HEK293 (cell line): ENCODE data around the gene TMC3.

Experiments
- CTCF ChIA-PET: fragments of 350-600 bp; formaldehyde crosslinking; extraction: SDS; loops from one replicate; lab custom pipeline; 2021; ENCODE audit warnings: antibody characterized with exemption; lab: Yijun Ruan, JAX
- POLR2A ChIA-PET: fragments of 300-600 bp; formaldehyde crosslinking; extraction: SDS; loops from one replicate; lab custom pipeline; 2020; ENCODE audit warnings: antibody characterized with exemption, inconsistent platforms; lab: Yijun Ruan, JAX
- H3K27ac ChIP-seq: fragments of 200-500 bp; sonication (Bioruptor generic); 2 replicates; pipeline ENCODE4 v1.5.1; 2014; ENCODE audit warnings: low read depth, low read length, control low read depth, inconsistent platforms; ENCODE audit errors: extremely low read depth
- H3K36me3 ChIP-seq, 2 experiments: fragments of 200-500 bp in 1 of 2; sonication (Bioruptor generic) in 1 of 2; 1 replicate in 1 of 2; 2 replicates in 1 of 2; pipeline ENCODE4 v1.5.1; 2014 to 2017; ENCODE audit warnings: inconsistent platforms in 2 of 2, low read length in 2 of 2; ENCODE audit not compliant: control insufficient read depth in 2 of 2, insufficient read depth in 1 of 2
- H3K4me1 ChIP-seq: fragments of 200-500 bp; sonication (Bioruptor generic); 2 replicates; pipeline ENCODE4 v1.5.1; 2014; ENCODE audit warnings: mild to moderate bottlenecking, low read length, inconsistent platforms; ENCODE audit not compliant: control insufficient read depth, insufficient read depth
- H3K4me3 ChIP-seq: 2 replicates; pipeline ENCODE4 v1.5.1; 2011; ENCODE audit warnings: low read depth, mild to moderate bottlenecking, control low read depth, low read length, moderate library complexity
- H3K9me3 ChIP-seq: fragments of 200-500 bp; sonication (Bioruptor generic); 2 replicates; pipeline ENCODE4 v1.5.1; 2014; ENCODE audit warnings: low read depth, low read length, inconsistent platforms; ENCODE audit not compliant: control insufficient read depth, insufficient read depth
- GFI1B ChIP-seq: fragments of 450-650 bp; formaldehyde crosslinking; IDR thresholded peaks from 2 replicates; pipeline ENCODE4 v1.5.1; 2016; ENCODE audit warnings: missing biosample characterization, missing genetic modification characterization
- GLI2 ChIP-seq: fragments of 450-650 bp; formaldehyde crosslinking; IDR thresholded peaks from 2 replicates; pipeline ENCODE4; 2017; ENCODE audit warnings: missing biosample characterization, missing genetic modification characterization, low read depth, borderline replicate concordance
- HOXD13 ChIP-seq: sonication (generic); formaldehyde crosslinking; IDR thresholded peaks from 2 replicates; pipeline ENCODE4 v1.8.0; 2022; ENCODE audit warnings: missing genetic modification reagents, borderline replicate concordance
- IKZF3 ChIP-seq: fragments of 450-650 bp; IDR thresholded peaks from 2 replicates; pipeline ENCODE4 v1.5.0; 2018; ENCODE audit warnings: missing biosample characterization, mild to moderate bottlenecking, missing genetic modification characterization, moderate library complexity
- KLF8 ChIP-seq: fragments of 450-650 bp; formaldehyde crosslinking; IDR thresholded peaks from 2 replicates; pipeline ENCODE4 v1.5.1; 2016; ENCODE audit warnings: missing biosample characterization, missing genetic modification characterization
- SALL2 ChIP-seq: fragments of 450-650 bp; formaldehyde crosslinking; IDR thresholded peaks from 2 replicates; pipeline ENCODE4 v1.5.0; 2017; ENCODE audit warnings: missing biosample characterization, mild to moderate bottlenecking, missing genetic modification characterization, borderline replicate concordance
- SP7 ChIP-seq: fragments of 450-650 bp; formaldehyde crosslinking; IDR thresholded peaks from 2 replicates; pipeline ENCODE4 v1.5.1; 2016; ENCODE audit warnings: missing biosample characterization, missing genetic modification characterization
- TCF7L2 ChIP-seq: IDR thresholded peaks from 2 replicates; pipeline ENCODE4 v1.6.1; 2011; ENCODE audit warnings: low read depth, mild to moderate bottlenecking, inconsistent platforms, low read length, moderate library complexity, borderline replicate concordance
- ZBTB7A ChIP-seq: fragments of 450-650 bp; formaldehyde crosslinking; IDR thresholded peaks from 2 replicates; pipeline ENCODE4 v1.5.1; 2016; ENCODE audit warnings: low read depth, missing biosample characterization, missing genetic modification characterization
- ZBTB8A ChIP-seq: fragments of 450-650 bp; formaldehyde crosslinking; IDR thresholded peaks from 2 replicates; pipeline ENCODE4 v1.5.1; 2016; ENCODE audit warnings: missing biosample characterization, missing genetic modification characterization
- ZNF560 ChIP-seq: fragments of 450-650 bp; formaldehyde crosslinking; IDR thresholded peaks from 2 replicates; pipeline ENCODE4 v1.5.1; 2017; ENCODE audit warnings: missing biosample characterization, missing genetic modification characterization, borderline replicate concordance
- ZNF626 ChIP-seq: fragments of 450-650 bp; sonication (Bioruptor Pico); formaldehyde crosslinking; IDR thresholded peaks from 2 replicates; pipeline ENCODE4 v1.5.1; 2018; ENCODE audit warnings: missing biosample characterization, missing genetic modification characterization, inconsistent platforms
- ZNF792 ChIP-seq: fragments of 450-650 bp; formaldehyde crosslinking; IDR thresholded peaks from 2 replicates; pipeline ENCODE4 v1.5.1; 2016; ENCODE audit warnings: missing biosample characterization, missing genetic modification characterization
- TF ChIP-seq, protein P1 (sequence below): fragments of 450-650 bp; formaldehyde crosslinking; conservative IDR thresholded peaks from 2 replicates; pipeline ENCODE4 v1.5.1; 2016; ENCODE audit warnings: low read depth, missing biosample characterization, missing genetic modification characterization
- TF ChIP-seq, protein P2 (sequence below): fragments of 450-650 bp; formaldehyde crosslinking; IDR thresholded peaks from 2 replicates; pipeline ENCODE4 v1.5.1; 2016; ENCODE audit warnings: missing biosample characterization, missing genetic modification characterization, borderline replicate concordance
- TF ChIP-seq, protein P3 (sequence below): fragments of 450-650 bp; formaldehyde crosslinking; IDR thresholded peaks from 2 replicates; pipeline ENCODE4 v1.5.1; 2016; ENCODE audit warnings: missing biosample characterization, missing genetic modification characterization
- TF ChIP-seq, protein P4 (sequence below): fragments of 450-650 bp; formaldehyde crosslinking; IDR thresholded peaks from 2 replicates; pipeline ENCODE4 v1.5.1; 2016; ENCODE audit warnings: missing biosample characterization, missing genetic modification characterization
- TF ChIP-seq, protein P5 (sequence below): fragments of 450-650 bp; formaldehyde crosslinking; IDR thresholded peaks from 2 replicates; pipeline ENCODE4 v1.5.1; 2017; ENCODE audit warnings: missing biosample characterization, missing genetic modification characterization
- TF ChIP-seq, protein P6 (sequence below): fragments of 450-650 bp; formaldehyde crosslinking; IDR thresholded peaks from 2 replicates; pipeline ENCODE4 v1.5.1; 2016; ENCODE audit warnings: missing biosample characterization, missing genetic modification characterization, low read depth

The TMC3 gene

DNA sequence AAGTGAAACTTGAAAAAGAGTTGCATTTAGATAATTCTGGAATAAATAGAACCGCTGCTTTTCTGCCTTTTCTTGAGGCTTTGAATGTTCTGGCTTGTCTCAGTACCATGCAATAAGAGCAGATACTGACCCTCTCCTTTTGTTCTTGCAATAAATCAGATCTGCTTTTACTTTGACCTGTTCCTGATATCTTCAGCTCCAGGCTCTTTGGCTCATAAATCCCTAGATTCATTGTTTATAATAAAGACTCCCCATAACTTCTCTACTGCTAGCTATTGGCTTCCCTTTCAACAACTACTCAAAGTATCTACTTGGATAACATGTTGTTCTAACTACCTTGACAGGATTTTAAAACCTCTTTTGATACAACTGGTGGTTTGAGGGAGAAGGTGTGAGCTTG lies 47.4 kb upstream of the TMC3 start:
- H3K9me3 ChIP-seq, result no peaks in the 10 kb centered on the region
- POLR2A ChIA-PET, result interaction anchor here (0.7 kb wide), 1 partner anchor 447 kb away, joined by 3 read pairs; no protein-coding TSS in a partner anchor
- no peak overlapping the region for H3K4me3 ChIP-seq
- H3K36me3 ChIP-seq, result no peaks in the 10 kb centered on the region
- no peak overlapping the region for H3K27ac ChIP-seq
- H3K4me1 ChIP-seq, result peaks cover 9% of the 10 kb centered on the region; the same call in 1 of the 2 replicates
- no peak for TF ChIP-seq KLF8 (tag by site-specific recombination)
- no peak for TF ChIP-seq ZBTB7A (tag by site-specific recombination)
- TF ChIP-seq, all 188 proteins: peak for 0
- CTCF ChIA-PET, result interaction anchor here (0.5 to 2.2 kb wide), 2 partner anchors 11 to 228 kb away, joined by 4 to 13 read pairs; no protein-coding TSS in a partner anchor

DNA sequence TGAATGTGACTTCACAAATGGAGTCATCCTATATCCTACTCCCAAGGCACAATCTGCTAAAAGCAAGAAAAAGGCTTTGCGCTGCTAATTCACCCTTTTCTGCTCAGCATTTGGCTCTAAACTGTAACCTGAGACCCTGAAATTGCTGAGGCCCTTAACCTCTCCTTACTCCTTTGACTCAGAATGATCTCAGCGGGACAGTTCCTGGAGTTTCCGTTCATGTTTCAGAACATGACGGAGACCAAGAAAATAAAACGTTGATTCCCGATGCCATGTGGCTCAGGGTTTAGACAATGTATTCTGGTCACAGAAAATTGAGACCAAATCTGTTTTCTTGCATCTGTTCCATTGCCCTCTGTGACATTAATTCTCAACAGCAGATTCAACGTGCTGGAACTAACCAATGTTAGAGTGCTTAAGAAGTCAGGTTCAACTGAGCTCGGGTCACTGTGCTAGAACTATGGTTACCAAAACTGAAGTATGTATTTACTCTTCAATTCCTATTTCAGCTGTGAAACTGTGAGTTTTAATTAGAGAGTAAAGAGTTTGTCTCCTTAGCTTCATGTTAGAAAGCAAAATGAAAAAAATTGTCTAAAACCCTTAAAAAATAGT lies 45.4 kb upstream of the TMC3 start:
- no peaks in the 10 kb centered on the region for H3K9me3 ChIP-seq
- peak overlapping the region; percentile 6; the same call in 1 of the 2 replicates for H3K27ac ChIP-seq
- CTCF ChIA-PET, result interaction anchor here (0.6 to 1.4 kb wide), 5 partner anchors 9 to 462 kb away, joined by 3 to 6 read pairs (median 3); no protein-coding TSS in a partner anchor
- H3K4me3 ChIP-seq, result no peak overlapping the region
- POLR2A ChIA-PET, result no interaction called here
- H3K4me1 ChIP-seq, result peaks cover 9% of the 10 kb centered on the region; the same call in 1 of the 2 replicates
- no peaks in the 10 kb centered on the region for H3K36me3 ChIP-seq
- TF ChIP-seq, protein P1, sequence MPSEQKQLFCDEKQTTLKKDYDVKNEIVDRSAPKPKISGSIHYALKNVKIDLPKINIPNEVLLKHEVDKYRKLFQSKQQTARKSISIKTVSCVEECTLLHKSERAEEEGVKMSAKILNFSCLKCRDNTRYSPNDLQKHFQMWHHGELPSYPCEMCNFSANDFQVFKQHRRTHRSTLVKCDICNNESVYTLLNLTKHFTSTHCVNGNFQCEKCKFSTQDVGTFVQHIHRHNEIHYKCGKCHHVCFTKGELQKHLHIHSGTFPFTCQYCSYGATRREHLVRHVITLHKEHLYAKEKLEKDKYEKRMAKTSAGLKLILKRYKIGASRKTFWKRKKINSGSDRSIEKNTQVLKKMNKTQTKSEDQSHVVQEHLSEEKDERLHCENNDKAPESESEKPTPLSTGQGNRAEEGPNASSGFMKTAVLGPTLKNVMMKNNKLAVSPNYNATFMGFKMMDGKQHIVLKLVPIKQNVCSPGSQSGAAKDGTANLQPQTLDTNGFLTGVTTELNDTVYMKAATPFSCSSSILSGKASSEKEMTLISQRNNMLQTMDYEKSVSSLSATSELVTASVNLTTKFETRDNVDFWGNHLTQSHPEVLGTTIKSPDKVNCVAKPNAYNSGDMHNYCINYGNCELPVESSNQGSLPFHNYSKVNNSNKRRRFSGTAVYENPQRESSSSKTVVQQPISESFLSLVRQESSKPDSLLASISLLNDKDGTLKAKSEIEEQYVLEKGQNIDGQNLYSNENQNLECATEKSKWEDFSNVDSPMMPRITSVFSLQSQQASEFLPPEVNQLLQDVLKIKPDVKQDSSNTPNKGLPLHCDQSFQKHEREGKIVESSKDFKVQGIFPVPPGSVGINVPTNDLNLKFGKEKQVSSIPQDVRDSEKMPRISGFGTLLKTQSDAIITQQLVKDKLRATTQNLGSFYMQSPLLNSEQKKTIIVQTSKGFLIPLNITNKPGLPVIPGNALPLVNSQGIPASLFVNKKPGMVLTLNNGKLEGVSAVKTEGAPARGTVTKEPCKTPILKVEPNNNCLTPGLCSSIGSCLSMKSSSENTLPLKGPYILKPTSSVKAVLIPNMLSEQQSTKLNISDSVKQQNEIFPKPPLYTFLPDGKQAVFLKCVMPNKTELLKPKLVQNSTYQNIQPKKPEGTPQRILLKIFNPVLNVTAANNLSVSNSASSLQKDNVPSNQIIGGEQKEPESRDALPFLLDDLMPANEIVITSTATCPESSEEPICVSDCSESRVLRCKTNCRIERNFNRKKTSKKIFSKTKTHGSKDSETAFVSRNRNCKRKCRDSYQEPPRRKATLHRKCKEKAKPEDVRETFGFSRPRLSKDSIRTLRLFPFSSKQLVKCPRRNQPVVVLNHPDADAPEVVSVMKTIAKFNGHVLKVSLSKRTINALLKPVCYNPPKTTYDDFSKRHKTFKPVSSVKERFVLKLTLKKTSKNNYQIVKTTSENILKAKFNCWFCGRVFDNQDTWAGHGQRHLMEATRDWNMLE, result peak; percentile 42; the same call in 1 of the 2 replicates
- TF ChIP-seq ZNF626 (tag by site-specific recombination) (no peak), GLI2 (tag by site-specific recombination) (no peak; the same call in 1 of the 2 replicates), ZNF560 (tag by site-specific recombination) (no peak), GFI1B (tag by site-specific recombination) (no peak), ZNF792 (no peak), IKZF3 (peak; percentile 84), HOXD13 (no peak), TCF7L2 (no peak), ZBTB8A (tag by site-specific recombination) (peak; percentile 46), SALL2 (no peak), SP7 (peak; percentile 86)
- TF ChIP-seq, protein P2, sequence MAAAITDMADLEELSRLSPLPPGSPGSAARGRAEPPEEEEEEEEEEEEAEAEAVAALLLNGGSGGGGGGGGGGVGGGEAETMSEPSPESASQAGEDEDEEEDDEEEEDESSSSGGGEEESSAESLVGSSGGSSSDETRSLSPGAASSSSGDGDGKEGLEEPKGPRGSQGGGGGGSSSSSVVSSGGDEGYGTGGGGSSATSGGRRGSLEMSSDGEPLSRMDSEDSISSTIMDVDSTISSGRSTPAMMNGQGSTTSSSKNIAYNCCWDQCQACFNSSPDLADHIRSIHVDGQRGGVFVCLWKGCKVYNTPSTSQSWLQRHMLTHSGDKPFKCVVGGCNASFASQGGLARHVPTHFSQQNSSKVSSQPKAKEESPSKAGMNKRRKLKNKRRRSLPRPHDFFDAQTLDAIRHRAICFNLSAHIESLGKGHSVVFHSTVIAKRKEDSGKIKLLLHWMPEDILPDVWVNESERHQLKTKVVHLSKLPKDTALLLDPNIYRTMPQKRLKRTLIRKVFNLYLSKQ (tag by site-specific recombination), result no peak
- TF ChIP-seq, protein P3, sequence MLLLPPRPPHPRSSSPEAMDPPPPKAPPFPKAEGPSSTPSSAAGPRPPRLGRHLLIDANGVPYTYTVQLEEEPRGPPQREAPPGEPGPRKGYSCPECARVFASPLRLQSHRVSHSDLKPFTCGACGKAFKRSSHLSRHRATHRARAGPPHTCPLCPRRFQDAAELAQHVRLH (tag by site-specific recombination), result 0 out of 2 replicates have a peak, but pooled peaks have one; percentile 7
- TF ChIP-seq, protein P4, sequence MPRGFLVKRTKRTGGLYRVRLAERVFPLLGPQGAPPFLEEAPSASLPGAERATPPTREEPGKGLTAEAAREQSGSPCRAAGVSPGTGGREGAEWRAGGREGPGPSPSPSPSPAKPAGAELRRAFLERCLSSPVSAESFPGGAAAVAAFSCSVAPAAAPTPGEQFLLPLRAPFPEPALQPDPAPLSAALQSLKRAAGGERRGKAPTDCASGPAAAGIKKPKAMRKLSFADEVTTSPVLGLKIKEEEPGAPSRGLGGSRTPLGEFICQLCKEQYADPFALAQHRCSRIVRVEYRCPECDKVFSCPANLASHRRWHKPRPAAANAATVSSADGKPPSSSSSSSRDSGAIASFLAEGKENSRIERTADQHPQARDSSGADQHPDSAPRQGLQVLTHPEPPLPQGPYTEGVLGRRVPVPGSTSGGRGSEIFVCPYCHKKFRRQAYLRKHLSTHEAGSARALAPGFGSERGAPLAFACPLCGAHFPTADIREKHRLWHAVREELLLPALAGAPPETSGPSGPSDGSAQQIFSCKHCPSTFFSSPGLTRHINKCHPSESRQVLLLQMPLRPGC (tag by site-specific recombination), result peak; percentile 67; the same call in 1 of the 2 replicates
- TF ChIP-seq, protein P5, sequence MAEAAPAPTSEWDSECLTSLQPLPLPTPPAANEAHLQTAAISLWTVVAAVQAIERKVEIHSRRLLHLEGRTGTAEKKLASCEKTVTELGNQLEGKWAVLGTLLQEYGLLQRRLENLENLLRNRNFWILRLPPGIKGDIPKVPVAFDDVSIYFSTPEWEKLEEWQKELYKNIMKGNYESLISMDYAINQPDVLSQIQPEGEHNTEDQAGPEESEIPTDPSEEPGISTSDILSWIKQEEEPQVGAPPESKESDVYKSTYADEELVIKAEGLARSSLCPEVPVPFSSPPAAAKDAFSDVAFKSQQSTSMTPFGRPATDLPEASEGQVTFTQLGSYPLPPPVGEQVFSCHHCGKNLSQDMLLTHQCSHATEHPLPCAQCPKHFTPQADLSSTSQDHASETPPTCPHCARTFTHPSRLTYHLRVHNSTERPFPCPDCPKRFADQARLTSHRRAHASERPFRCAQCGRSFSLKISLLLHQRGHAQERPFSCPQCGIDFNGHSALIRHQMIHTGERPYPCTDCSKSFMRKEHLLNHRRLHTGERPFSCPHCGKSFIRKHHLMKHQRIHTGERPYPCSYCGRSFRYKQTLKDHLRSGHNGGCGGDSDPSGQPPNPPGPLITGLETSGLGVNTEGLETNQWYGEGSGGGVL, result no peak
- TF ChIP-seq, protein P6, sequence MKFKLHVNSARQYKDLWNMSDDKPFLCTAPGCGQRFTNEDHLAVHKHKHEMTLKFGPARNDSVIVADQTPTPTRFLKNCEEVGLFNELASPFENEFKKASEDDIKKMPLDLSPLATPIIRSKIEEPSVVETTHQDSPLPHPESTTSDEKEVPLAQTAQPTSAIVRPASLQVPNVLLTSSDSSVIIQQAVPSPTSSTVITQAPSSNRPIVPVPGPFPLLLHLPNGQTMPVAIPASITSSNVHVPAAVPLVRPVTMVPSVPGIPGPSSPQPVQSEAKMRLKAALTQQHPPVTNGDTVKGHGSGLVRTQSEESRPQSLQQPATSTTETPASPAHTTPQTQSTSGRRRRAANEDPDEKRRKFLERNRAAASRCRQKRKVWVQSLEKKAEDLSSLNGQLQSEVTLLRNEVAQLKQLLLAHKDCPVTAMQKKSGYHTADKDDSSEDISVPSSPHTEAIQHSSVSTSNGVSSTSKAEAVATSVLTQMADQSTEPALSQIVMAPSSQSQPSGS, result no peak
